Activated CD4-positive, CD25-positive, alpha-beta regulatory T cell treated with anti-CD3 and anti-CD28 coated beads, Interleukin-2, amount 50 U/mL, for 16 hours (primary cell): ENCODE data around the gene STK32C.

ENCODE experiments used
- DNase-seq: peaks from one replicate; pipeline ENCODE4 v3.0.0-alpha.2; 2020; ENCODE audit warnings: low read depth, low spot score

STK32C gene

DNA sequence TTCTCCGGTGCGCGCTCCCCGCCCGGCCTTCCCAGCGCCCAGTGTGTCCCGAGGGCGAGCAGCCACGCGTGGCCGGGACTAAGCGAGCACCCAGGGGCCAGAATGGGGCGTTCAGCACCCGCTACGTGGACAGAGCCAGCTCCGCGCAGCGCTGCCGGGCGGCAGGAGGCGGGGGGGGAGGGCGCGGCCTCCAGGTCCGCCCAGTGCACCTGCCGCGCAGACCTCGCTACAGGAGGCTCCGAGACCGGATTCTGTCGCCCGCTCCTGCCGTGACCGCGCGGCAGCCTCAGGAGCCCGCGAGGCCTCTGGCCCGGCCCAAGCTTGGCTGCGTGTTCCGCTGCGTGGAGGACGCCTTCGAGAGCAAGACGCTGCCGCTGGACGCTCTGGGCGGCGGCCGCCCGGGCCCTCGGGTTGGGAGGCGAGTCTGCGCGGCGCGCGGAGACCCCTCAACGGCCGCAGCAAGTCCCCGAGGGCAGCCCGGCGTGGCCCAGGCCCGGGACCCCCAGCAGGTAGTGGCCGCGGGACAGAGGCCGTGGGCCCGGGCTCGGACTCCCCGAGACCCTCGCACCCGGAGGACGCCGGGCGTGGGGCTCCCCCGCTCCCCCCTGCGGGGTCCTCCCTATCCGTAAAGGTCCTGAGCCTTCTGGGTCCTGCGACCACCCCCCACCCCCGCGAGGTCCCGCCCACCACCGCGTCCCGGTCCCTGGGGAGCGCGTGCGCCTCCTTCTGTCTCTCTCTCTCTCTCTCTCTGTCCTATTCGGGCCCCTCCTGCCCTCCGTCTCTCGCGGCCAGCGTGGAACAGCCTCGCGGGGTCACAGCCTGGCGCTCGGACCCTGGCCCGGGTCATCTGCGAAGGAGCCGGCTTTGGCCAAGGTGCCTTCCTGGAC lies 121.9 kb downstream of the STK32C start:
- DNase-seq: no peak

DNA sequence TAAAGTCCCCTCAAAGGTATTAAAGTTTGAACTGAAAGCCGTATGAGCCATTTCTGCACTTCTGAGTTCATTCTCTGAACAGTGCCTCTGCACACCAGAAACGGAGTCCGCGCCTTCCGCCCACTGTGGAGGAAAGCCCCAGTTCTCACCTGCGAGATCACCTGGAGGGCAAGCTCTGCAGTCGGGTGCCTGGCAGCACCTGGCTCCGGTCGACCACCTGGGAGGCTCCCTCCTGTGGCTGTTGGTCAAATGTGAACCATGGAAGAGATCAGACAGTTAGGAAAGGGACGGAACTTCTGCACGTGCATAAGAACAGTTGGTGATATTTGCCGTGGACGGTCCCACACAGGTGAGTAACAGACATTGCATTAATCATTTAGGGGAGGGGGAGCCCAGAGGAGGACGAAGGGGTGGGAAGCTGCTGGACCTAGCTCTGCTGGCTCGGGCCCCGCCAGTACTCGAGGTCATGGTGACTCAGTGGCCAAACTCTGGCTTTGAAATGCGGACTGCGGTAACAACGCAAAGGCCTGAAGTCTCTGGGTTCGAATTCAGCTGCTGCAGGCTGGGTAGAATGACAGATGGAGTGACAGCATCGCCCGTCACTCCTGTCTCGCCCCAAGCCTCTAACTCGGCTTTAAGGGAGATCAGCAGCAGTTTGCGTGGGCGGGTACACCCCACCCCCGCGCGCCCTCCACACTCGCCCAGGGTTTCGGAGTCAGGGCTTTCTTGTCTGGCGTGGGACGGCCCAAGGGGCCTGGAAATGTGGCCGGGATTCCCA lies 122.7 kb downstream of the STK32C start:
- DNase-seq: no peak

DNA sequence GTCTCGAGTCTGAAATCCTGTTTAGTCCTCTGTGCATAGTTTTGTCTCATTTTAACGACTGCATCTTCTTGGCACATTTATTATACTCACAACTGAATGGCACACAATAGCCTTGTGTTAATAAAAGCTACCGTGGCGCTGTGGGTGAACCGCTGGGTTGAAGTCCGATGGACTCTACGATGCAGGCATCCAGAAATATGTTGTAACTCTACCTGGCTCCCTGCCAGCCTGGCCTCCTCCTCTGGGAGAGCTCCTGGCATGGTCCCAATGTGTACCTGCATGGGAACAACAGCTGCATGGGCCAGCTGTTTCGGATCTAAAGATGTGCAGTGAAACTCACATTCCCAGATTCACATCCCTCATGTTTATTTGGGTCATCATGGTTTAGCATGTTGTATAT lies 124.7 kb downstream of the STK32C start:
- no peak for DNase-seq

DNA sequence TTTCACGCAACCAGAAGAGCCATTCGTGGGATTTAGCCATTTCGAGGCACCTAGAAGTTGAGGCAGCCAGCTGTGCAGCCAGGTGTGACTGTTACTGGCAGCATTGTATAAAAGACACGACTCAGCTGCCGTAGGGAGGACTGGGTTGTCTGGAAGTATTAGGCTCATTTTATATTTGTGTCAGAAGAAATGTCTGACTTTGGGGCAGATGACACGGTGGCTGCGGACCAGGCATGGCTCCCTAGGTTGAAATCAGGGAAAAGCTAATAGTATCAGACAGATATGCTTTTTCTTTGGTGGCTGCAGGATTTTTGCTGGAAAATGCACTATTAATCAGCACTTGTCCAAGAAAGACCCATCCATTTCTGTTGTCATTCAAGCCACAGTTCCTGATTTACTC lies 125.2 kb downstream of the STK32C start:
- no peak for DNase-seq

DNA sequence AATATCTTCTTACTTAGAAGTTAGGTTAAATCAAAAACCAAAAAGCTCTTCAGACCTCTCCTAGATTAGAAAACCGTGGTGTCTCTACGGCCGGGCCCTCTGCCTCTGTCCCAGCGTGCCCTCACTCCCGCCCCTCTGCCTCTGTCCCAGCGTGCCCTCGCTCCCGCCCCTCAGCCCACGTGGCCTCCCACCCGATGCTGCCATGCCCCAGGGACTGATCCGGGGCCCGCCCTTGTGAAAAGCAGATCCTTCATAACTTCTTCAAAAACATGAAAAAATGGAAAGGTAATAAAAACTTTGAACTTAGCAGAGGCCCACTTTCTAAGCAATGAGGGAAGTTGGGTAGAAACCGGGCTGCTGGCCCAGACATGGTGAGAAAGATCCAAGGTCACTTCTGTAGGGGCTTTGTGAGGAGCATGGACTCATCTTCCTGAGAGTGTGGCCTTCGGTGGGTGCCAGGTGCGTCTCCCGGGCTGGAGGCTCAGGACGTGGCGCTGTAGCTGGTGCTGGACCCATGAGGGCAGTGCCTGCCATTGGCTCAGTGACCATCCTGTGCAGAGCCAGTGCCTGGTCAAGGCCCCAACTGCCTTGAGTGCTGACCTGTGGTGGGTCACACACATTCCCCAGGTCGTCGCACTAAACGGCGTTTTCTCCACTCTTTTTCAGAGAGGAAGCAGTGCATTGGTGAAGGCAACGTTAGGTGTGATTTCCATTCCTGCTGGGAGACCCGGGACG lies 125.9 kb downstream of the STK32C start:
- no peak for DNase-seq

DNA sequence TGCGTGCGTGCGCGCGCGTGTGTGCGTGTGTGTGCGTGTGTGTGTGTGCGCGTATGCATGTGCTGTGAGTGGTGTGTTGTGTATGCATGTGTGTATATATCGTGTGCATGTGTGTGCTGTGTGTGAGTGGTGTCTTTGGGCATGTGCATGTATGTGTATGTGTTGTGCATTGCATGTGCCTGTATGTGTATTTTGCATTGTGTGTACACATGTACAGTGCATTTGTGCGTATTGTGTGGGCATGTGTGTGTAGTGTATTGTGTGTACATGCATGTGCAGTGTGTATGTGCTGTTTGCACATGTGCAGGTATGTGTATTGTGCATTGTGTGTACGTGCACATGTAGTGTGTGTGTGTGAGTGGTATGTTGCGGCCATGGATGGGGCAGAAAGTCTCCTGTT lies 127.0 kb downstream of the STK32C start:
- no peak for DNase-seq

DNA sequence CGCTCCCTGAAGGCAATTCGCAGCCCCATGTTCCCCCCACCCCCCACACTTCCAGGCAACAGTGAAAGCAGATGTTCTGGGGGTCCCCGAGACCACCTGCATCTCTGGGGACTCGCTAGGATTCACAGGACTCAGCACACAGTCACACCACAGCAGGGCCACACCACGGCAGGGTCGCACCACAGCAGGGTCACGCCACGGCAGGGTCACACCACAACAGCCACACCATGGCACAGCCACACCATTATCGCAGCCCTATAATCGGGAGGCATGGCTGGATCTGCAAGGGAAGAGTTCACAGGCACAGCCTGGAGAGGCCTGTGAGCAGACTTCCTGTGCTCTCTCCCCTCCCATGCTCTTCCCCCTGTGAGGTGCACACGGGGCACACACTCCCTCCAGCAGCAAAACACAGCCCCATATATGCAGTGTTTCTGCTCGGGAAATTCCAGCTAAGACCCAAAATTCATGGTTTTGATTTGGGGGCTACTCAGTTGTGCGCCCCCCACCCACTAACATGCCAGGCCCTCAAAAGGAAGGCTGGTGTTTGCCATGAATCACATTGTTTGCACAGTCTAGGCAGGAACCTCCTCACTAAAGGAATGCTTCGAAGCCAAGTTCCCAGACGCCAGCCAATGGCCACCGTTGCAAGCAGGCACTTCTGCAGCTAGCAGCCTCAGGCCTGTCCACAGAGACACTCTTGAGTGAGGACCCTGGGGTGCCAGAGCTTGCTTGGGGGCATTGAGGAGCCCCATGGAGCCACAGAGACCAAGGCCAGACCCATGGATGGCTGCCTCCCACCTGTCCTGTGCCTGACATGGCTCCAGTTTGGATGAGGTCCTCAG lies 128.0 kb downstream of the STK32C start:
- no peak for DNase-seq

DNA sequence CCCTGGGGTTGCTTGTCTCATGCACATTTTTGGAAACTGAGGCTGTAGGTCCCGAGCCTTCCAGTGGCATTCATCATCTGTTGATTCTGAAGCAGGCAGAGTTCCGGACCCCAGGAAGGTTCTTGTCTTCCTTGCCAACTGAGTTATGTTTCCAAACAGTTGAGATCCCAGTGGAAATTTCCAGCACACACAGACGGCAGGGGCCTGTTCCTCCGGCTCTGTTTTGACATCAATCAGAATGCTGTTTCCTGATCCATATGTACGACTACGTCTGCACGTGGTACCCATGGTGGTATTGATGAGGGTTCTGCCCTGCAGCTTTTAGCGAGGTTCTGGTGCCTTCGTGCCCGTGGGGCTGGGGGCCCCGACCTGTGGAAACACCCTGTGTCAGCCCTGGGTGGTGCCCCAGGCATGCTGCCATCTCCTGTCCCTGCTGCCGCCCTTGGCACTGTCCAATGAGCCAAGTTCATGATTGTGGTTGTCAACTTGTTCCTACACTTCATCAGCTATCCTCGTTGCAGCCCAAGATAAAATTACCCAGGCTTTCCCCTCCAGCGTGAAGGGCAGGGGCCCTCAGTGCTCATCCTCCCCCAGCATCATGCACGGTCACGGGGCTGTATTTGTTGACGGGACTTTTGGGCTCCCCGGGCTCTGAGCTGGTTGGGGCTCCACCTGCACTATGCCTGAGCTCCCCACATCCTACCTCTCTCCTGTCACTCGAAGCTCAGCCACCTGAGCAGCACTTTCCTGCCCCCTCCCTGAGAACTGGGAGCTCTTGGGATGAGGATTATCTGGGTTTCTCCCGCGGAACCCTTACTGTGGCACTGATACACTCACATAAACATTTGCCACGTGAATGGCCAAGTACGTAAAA lies 128.8 kb downstream of the STK32C start:
- DNase-seq: no peak

DNA sequence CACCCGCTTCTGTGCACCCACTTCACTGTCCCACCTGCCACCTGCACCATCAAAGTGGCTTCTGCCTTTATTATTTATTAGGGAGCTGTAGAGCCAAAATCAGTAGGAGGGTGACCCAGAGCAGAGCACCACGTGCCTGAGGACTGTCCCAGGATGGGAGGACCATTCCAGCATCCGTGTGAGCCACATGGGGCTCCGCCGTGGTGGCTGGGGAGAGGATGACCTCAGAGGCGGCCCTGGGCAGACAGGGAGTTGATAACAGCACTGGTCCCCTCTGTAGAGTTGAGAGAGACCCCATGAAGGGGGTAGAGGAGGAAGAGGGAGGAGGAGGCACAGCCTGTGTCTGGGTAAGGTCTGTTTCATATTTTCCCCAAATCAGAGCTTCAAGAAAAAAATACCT lies 129.7 kb downstream of the STK32C start:
- DNase-seq: no peak

DNA sequence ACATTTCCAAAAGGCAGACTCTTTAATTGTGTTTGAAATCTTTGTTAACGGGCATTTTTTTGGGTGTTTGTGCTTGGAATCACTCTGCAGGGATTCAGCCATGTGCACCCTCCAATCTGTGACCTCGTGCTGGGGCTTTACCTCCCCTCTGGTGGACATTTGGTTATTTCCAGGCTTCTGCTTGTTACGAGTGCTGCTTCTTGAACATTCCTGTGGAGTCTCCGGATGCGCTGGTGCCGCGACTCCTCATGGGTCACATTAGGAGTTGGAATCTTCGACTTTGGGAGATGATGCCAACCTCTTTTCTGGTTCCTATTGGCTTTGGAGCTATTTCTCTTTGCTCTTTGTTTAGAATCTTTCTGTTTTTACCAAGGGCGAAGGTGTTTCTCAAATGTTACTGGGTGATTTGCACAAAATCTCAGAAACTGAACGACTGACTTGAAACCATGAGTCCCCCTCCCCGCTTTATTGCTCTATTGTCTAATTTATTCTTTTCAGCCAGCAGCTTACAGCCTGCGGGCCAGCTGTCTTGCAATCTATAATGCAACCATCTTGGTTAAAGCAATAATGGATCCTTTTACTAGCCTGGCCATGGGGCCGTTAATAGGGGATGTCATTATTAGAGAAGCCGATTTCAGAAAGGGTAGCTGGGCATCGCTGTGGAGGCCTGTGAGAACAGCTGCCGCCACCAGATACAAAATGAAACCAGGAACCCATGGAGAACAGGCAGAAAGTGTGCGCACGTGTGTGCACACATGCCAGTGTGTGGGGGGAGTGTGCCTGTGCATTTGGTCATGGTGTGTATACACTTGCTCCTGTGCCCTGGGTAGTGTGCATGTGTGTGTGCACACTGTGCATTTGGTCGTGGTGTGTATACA lies 130.9 kb downstream of the STK32C start:
- DNase-seq: no peak

DNA sequence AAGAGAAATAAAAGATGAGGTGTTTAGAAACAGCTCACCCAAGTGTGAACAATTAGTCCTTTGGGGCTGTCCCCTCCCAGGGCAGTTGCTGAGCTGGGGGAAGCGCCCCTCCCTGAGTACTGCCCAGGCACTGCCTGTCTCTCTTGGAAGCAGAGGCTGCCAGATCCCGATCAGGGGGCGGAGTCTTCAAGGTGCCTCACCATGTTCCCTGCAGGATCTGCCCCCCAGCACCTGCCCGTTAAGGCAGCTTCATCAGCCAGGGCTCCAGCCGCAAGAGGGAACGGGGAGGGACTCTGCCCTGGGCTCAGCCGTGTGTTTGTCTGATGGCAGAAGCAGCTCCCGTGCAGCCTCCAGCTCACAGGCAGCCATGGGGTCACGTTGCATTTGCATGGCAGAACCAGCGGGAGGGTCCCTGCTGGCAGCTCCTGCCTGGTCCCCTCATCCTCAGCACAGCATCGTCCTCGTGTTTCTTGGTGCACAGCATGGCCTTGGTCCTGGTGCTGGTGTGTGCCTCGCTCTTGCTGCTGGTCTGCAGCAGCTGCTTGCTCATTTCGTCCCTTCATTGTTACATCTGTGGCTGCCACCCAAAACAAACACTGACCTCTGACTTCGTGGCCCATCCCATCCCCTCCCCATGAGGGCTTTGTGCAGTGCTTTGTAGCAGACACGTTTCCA lies 131.7 kb downstream of the STK32C start:
- no peak for DNase-seq

DNA sequence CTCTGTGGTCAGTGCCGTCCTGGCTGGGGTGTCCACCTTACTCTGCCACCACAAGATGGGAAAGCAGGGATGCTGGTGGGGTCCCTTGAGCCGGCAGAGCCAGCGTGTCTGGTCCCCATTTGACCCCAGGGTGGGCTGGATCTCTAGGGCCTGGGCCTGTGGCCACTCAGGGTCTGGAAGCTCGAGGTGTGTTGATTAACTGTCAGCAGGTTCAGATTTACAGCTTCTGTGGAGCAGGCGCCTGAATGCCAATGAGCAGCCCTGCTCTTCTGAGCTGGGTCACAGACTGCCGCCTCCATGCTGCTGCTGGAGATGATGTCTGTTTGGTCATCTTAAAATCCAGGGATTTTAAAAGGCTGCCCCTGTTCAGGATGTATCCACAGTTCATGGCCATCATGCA lies 132.3 kb downstream of the STK32C start:
- DNase-seq: no peak

DNA sequence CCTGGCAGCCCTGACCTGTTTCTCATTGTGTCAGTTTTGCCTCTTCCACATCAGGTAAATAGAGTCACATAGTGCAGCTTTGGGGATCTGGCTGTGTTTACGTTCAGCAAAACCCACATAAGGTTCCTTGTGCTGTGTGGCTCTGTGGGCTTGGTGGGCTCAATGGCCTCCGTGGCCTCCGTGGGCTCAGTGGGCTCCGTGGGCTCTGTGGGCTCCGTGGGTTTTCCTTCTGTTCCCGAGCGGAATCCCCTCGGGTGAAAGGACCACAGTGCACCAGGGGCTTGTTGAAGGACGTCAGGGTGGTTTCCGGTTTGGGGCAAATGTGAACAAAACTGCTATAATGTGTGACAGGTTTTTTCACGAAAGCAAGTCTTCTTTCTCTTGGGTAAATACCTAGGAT lies 133.5 kb downstream of the STK32C start:
- no peak for DNase-seq

DNA sequence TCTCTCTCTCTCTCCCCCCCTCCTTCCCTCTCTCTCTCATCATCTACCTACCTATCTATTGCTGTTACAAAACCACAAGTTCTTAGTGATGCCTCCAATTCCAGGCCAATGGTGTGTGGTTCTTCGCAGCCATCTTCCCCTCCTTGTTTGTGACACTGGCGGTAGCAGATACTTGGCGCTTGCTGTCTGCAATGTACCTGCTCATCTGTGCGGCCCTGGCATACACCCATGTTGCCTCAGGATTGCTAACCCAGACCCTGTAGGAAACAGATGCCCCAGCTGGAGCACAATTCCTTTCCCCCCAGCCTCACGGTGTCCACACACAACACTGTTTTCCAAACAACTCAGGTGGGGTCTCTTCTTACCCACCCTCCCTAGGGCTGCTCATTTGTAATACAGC lies 134.6 kb downstream of the STK32C start:
- no peak for DNase-seq

DNA sequence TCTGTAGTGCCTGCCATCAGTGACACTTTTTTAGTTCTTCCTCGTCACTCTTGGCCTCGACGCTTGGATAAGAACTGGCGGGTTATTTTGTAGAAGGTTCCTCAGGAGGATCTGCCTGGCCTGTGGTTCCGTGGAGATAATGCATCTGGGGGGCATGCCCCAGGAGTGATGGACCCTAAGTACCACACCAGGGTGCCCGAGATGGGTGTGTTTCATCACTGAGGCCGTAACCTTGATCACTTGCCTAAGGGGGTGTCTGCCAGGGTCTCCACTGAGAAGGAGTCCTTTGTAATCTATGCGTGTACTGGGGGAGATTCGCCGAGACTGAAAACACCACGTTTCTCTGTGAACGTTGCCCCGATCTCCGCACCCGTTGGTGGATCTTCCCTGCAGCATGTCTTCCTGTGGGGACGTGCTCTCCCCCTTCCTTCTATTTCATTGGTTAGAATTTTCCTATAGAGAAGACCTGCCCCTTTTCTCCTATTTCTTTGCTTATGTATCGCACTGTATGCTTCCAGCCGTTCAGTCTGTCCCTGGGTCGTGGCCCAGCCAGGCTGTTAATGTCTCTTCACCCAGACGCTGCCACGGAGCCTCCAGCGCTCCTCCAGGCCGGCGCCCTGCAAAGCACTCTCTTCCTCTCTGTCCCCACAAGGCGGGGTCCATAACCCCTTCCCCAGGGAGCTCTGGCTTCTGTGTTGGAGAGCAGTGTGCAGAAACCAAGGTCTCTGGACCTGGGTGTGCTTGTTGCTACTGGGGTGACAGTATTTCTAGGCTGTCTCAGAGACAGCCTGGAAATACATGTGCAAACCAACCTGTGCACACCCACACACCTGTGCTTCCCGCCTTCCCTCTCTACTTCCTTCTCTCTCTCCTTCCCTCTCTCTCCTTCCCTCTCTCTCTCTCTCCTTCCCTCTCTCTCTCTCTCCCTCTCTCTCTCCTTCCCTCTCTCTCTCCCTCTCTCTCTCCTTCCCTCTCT lies 135.4 kb downstream of the STK32C start:
- no peak for DNase-seq

DNA sequence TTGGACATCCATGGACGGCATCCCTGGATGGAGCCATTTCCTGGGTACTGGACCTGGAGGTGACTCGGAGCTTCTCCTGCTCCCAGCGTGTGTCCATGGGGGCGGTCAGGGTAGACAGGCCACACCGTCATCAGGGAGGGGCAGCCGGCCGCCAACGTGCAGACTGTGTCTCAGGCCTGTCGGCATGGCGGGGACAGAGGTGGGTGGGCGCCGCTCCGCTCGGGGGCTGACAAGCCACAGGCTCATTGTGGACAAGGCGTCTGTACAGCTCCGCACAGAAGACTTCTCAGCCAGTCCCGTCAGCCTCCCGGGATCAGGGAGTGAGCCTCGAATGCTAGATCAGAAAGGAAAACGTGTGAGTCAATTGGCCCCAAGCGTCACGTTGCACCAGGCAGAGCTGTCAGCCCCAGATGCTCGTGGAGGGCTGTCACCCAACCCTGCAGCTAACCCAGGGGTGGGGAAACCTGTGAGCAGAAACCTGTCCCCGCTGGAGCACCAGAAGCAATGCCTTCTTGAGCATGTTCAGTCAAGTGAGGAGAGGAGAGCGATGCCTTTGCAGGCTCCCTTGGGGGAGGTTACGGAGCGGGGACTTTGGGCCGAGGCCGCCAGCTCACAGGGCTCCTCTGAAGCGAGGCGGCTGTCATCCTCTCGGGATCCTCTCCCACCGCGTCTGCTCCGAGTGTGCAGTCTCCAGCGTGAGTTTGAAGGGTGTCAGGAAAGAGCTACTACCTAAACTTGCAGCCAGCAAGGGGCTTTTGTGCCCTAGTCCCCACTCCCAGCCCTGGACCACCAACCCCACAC lies 137.0 kb downstream of the STK32C start:
- DNase-seq: no peak
